HepG2 (cell line): ENCODE measurements around the gene ARHGAP26. TPM values are rescaled to one million over a fixed set of nuclear protein-coding genes. Genes with fewer than 3 reads are reported as not detected.

Source experiments
- ATAC-seq: fragments of 200-7000 bp; cut with Tn5 transposase; 3 replicates; pipeline ENCODE4 v1.9.1; 2020; ENCODE audit warnings: mild to moderate bottlenecking, moderate library complexity
- BruUV-seq: library from RNA; stranded (reverse); fragments of 400-500 nt; replicated peaks from 2 replicates; lab custom pipeline; 2021; lab: Mats Ljungman, UMichigan
- CTCF ChIA-PET: fragments of 300-600 bp; formaldehyde crosslinking; extraction: SDS; loops from one replicate; lab custom pipeline; 2021; ENCODE audit warnings: low total read pairs, inconsistent platforms, low intra/inter-chr PET ratio; lab: Yijun Ruan, JAX
- POLR2A ChIA-PET: fragments of 350-600 bp; sonication (Branson Sonifier 250); formaldehyde crosslinking; loops from one replicate; lab custom pipeline; 2020; ENCODE audit warnings: antibody characterized with exemption, inconsistent platforms; lab: Yijun Ruan, JAX
- DNase-seq: peaks from one replicate; pipeline ENCODE4 v3.0.0-alpha.2; 2015; ENCODE audit warnings: low spot score
- FAIRE-seq: peaks from 3 replicates; lab custom pipeline; 2011; peaks lifted over from hg19 to GRCh38; lab: Jason Lieb, UNC
- H2AFZ ChIP-seq: one replicate; pipeline ENCODE4 v1.6.1; 2011; ENCODE audit warnings: low read length, inconsistent platforms
- H3K27ac ChIP-seq: fragments of 300-600 bp; 3 replicates; pipeline ENCODE4 v1.8.0; 2011; ENCODE audit warnings: mixed run types, mild to moderate bottlenecking, mixed read lengths, low read length, inconsistent platforms; ENCODE audit not compliant: insufficient read depth; ENCODE audit errors: extremely low read length
- H3K27me3 ChIP-seq, 2 experiments: fragments of 200-600 bp in 1 of 2; 2 replicates in 1 of 2; 3 replicates in 1 of 2; pipeline versions ENCODE4 v1.6.0 to v1.8.0; 2011; ENCODE audit warnings: low read length in 2 of 2, mild to moderate bottlenecking in 2 of 2, moderate library complexity in 2 of 2, inconsistent platforms in 1 of 2; ENCODE audit not compliant: insufficient read depth in 2 of 2, control insufficient read depth in 1 of 2
- H3K36me3 ChIP-seq, 2 experiments: fragments of 200-600 bp in 1 of 2; replicated peaks in 1 of 2; 2 replicates in 1 of 2; 3 replicates in 1 of 2; pipeline versions ENCODE4 v1.5.1 to v1.8.0; 2011; ENCODE audit warnings: low read length in 2 of 2, inconsistent platforms in 1 of 2; ENCODE audit not compliant: insufficient read depth in 2 of 2, control insufficient read depth in 1 of 2
- H3K4me1 ChIP-seq: 2 replicates; pipeline ENCODE4 v1.5.1; 2012; ENCODE audit warnings: low read length, inconsistent platforms; ENCODE audit not compliant: insufficient read depth
- H3K4me2 ChIP-seq: 2 replicates; pipeline ENCODE4 v1.6.0; 2011; ENCODE audit warnings: low read depth, low read length, inconsistent platforms
- H3K4me3 ChIP-seq, 3 experiments: fragments of 200-600 bp in 1 of 3; sonication (generic), shearing (Covaris generic) in 1 of 3; replicated peaks in 1 of 3; 2 replicates each; pipeline ENCODE4 v1.5.1; 2011 to 2016; ENCODE audit warnings: low read length in 3 of 3, inconsistent platforms in 2 of 3, low read depth in 2 of 3, mild to moderate bottlenecking in 2 of 3, control low read depth in 1 of 3, mixed read lengths in 1 of 3; ENCODE audit not compliant: insufficient read depth in 1 of 3
- H3K79me2 ChIP-seq: one replicate; pipeline ENCODE4 v1.6.1; 2011; ENCODE audit warnings: low read length, inconsistent platforms; ENCODE audit not compliant: insufficient read depth
- H3K9ac ChIP-seq: 2 replicates; pipeline ENCODE4 v1.6.0; 2011; ENCODE audit warnings: mild to moderate bottlenecking, low read depth, low read length, inconsistent platforms; ENCODE audit not compliant: insufficient read depth
- H3K9me3 ChIP-seq: 2 replicates; pipeline ENCODE4 v1.5.1; 2012; ENCODE audit warnings: mild to moderate bottlenecking, low read length
- H4K20me1 ChIP-seq: 2 replicates; pipeline ENCODE4 v1.6.0; 2011; ENCODE audit warnings: inconsistent platforms, mild to moderate bottlenecking, low read length, moderate library complexity; ENCODE audit not compliant: insufficient read depth
- EED ChIP-seq: sonication (generic); formaldehyde crosslinking; IDR thresholded peaks from 2 replicates; pipeline ENCODE4 v1.5.0; 2020; ENCODE audit warnings: mild to moderate bottlenecking, missing genetic modification reagents
- GLI4 ChIP-seq: sonication (generic); formaldehyde crosslinking; IDR thresholded peaks from 2 replicates; pipeline ENCODE4 v1.5.1; 2020; ENCODE audit warnings: missing genetic modification reagents, mild to moderate bottlenecking, moderate library complexity, borderline replicate concordance
- HMGA1 ChIP-seq: sonication (generic); formaldehyde crosslinking; conservative IDR thresholded peaks from 2 replicates; pipeline ENCODE4 v1.4.0; 2020; ENCODE audit warnings: missing genetic modification reagents
- HOXA3 ChIP-seq: sonication (generic); formaldehyde crosslinking; IDR thresholded peaks from 2 replicates; pipeline ENCODE4 v1.5.0; 2020; ENCODE audit warnings: missing genetic modification reagents
- ISX ChIP-seq: sonication (generic); formaldehyde crosslinking; conservative IDR thresholded peaks from 2 replicates; pipeline ENCODE4 v1.5.0; 2020; ENCODE audit warnings: missing genetic modification reagents
- POGZ ChIP-seq: sonication (generic); formaldehyde crosslinking; IDR thresholded peaks from 2 replicates; pipeline ENCODE4 v1.4.0; 2020; ENCODE audit warnings: mild to moderate bottlenecking, missing genetic modification reagents
- RNF219 ChIP-seq: sonication (generic); formaldehyde crosslinking; IDR thresholded peaks from 2 replicates; pipeline ENCODE4 v1.5.0; 2020; ENCODE audit warnings: mild to moderate bottlenecking, missing genetic modification reagents
- SKI ChIP-seq: fragments of 450-650 bp; IDR thresholded peaks from one replicate; pipeline ENCODE4 v1.6.1; 2018; ENCODE audit warnings: mild to moderate bottlenecking; ENCODE audit not compliant: partially characterized antibody
- SOX5 ChIP-seq: IDR thresholded peaks from 2 replicates; pipeline ENCODE4 v1.6.1; 2016; ENCODE audit warnings: borderline replicate concordance
- TBX3 ChIP-seq: fragments of 450-650 bp; IDR thresholded peaks from 2 replicates; pipeline ENCODE4 v1.6.1; 2017; ENCODE audit warnings: antibody characterized with exemption, mild to moderate bottlenecking, inconsistent platforms, borderline replicate concordance
- ZBTB7A ChIP-seq: sonication (generic); formaldehyde crosslinking; IDR thresholded peaks from 2 replicates; pipeline ENCODE4 v1.8.0; 2022; ENCODE audit warnings: mild to moderate bottlenecking, missing genetic modification reagents
- ZNF292 ChIP-seq: sonication (generic); formaldehyde crosslinking; IDR thresholded peaks from 2 replicates; pipeline ENCODE4 v1.8.1; 2022; ENCODE audit warnings: mild to moderate bottlenecking, low read depth, missing genetic modification reagents, borderline replicate concordance
- ZNF333 ChIP-seq: sonication (generic); formaldehyde crosslinking; IDR thresholded peaks from 2 replicates; pipeline ENCODE4 v1.4.0; 2020; ENCODE audit warnings: mild to moderate bottlenecking, missing genetic modification reagents, borderline replicate concordance
- ZNF441 ChIP-seq: sonication (generic); formaldehyde crosslinking; IDR thresholded peaks from 2 replicates; pipeline ENCODE4 v1.7.0; 2021; ENCODE audit warnings: missing genetic modification reagents, borderline replicate concordance
- ZNF546 ChIP-seq: sonication (generic); formaldehyde crosslinking; conservative IDR thresholded peaks from 2 replicates; pipeline ENCODE4 v1.8.1; 2023; ENCODE audit warnings: mild to moderate bottlenecking, missing genetic modification reagents
- ZNF574 ChIP-seq: sonication (generic); formaldehyde crosslinking; IDR thresholded peaks from 2 replicates; pipeline ENCODE4 v1.4.0; 2020; ENCODE audit warnings: missing genetic modification reagents
- WGBS: methylation state at CpG from one replicate; pipeline ENCODE4 v1.1.6; 2017; ENCODE audit warnings: low lambda C conversion rate; 5-methylcytosine and 5-hydroxymethylcytosine counted together
- in situ Hi-C: cut with HindIII; loops from 2 replicates; pipeline ENCODE4 v1.10.0; 2017; ENCODE audit warnings: low pct_unique_long_range_greater_than_20kb; ENCODE audit not compliant: extremely low pct_ligation_motif_present
- intact Hi-C: fragments of 100-400 bp; cut with micrococcal nuclease; formaldehyde crosslinking; loops from one replicate; pipeline ENCODE4 v1.10.0; 2022; ENCODE audit not compliant: unreplicated experiment
- polyA plus RNA-seq, 8 experiments: library from polyadenylated mRNA; depleted of rRNA in 3 of 8; stranded (reverse) in 7 of 8; unstranded in 1 of 8; fragments of >200 nt; fragmentation: Illumina TruSeq in 4 of 8; extraction: Trizol in 4 of 8; gene quantifications; 2 replicates each; pipeline versions ENCODE4 v1.2.1 to v1.2.3, GENCODE V29; 2011 to 2016; ENCODE audit warnings: low read depth in 4 of 8, missing spikeins in 1 of 8, mixed read lengths in 1 of 8; ENCODE audit not compliant: insufficient read depth in 1 of 8
- total RNA-seq, 5 experiments: library from RNA; depleted of rRNA; stranded (reverse); fragments of >200 nt; fragmentation: Illumina TruSeq; extraction: Trizol; gene quantifications; 2 replicates each; pipeline ENCODE4 v1.2.3, GENCODE V29; 2016; ENCODE audit warnings: low read depth in 1 of 5

Gene ARHGAP26
- total and polyA plus RNA-seq, 2 of the 13 experiments (the other 11 are each of a cell fraction or from before 2014, with no cell fraction given), result 9.6 to 18.2 TPM

GRCh38 chr5:143085319-143085917 is 315.2 kb downstream of the ARHGAP26 start:
- BruUV-seq, result no TSS peak
- FAIRE-seq, result no peak
- CTCF ChIA-PET, result no interaction called here

More at GRCh38 chr5:143085319-143085917, 315.2 kb downstream of the ARHGAP26 start:
- WGBS, result 92% methylated on average over 5 of the region's 6 CpGs
- H3K79me2 ChIP-seq, result no peaks in the 10 kb centered on the region
- no peak overlapping the region for H3K27ac ChIP-seq
- no peaks in the 10 kb centered on the region for H3K9me3 ChIP-seq
- no peak overlapping the region for H3K4me3 ChIP-seq
- no peak overlapping the region for H3K4me2 ChIP-seq
- H3K4me1 ChIP-seq, result peaks cover 15% of the 10 kb centered on the region
- H3K9ac ChIP-seq, result no peak overlapping the region
- in situ Hi-C loops, result no loop called here
- no peak overlapping the region for H2AFZ ChIP-seq
- ATAC-seq (no peak), DNase-seq (no peak)
- intact Hi-C loops, result no loop called here
- H3K36me3 ChIP-seq, result peaks cover 0 to 4% of the 10 kb centered on the region in 2 experiments; a peak in 1 of 5 replicates
- no peaks in the 10 kb centered on the region for H4K20me1 ChIP-seq
- H3K27me3 ChIP-seq, result no peaks in the 10 kb centered on the region
- POLR2A ChIA-PET, result no interaction called here
- TF ChIP-seq TBX3 (no peak), ZBTB7A (CRISPR knock-in tag) (no peak), ZNF574 (CRISPR knock-in tag) (no peak), POGZ (CRISPR knock-in tag) (no peak), HOXA3 (CRISPR knock-in tag) (no peak), ZNF441 (CRISPR knock-in tag) (no peak), ISX (CRISPR knock-in tag) (no peak), ZNF292 (CRISPR knock-in tag) (no peak), EED (CRISPR knock-in tag) (no peak), GLI4 (CRISPR knock-in tag) (no peak), HMGA1 (CRISPR knock-in tag) (no peak), SOX5 (CRISPR knock-in tag) (no peak), ZNF333 (CRISPR knock-in tag) (no peak), SKI (no peak), ZNF546 (no peak), RNF219 (no peak)
